ENCODE results near the gene GLG1. TPM values are rescaled to one million over a fixed set of nuclear protein-coding genes. Genes with fewer than 3 reads are reported as not detected.

The GLG1 gene
- polyA plus RNA-seq, 1 donor from 2014 or later = 36.6 TPM

DNA sequence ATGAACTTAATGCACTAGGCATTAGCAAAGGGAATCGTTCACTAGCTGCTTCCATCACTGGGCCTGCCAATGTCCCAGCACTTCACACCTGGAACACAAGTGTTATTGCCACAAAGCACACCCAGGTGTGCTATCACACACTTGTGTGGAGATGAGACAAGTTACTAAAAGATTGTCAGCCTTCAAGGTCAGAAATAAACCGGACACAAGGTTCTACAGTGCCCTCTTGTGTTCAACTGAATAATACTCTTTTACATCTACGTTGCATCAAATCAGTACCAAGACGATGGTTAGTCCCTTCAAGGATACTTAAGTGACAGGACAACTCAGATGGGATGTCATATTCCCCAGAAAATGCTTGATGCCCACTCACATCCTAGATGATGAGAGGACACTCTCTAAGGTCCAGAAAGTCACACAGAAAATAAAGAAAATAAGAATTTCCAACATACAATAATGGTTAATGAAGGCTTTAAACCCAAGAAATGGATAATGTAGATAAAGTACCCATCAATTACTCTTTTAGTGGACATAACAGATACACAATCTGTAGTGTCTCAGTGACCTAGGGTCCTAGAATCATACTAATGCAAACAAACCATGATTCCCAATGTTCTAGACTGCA lies 16.4 kb upstream of the GLG1 start:
- Histone ChIP-seq H3F3A (ENCODE audit: insufficient read depth, low read length, poor library complexity, severe bottlenecking) (no peaks in the 10 kb centered on the region), H3K4me3 (ENCODE audit: low read length) (no peak overlapping the region), H3K9me2 (ENCODE audit: insufficient read depth, low read length) (no peaks in the 10 kb centered on the region), H4K20me1 (ENCODE audit: insufficient read depth) (no peaks in the 10 kb centered on the region), H3K27ac (ENCODE audit: low read length) (no peak overlapping the region), H3K27me3 (ENCODE audit: insufficient read depth, low read depth, low read length) (no peaks in the 10 kb centered on the region), H2AFZ (ENCODE audit: low read depth, low read length) (no peak overlapping the region), H3K4me2 (ENCODE audit: low read length) (no peak overlapping the region), H3K9ac (ENCODE audit: low read length) (no peak overlapping the region), H3K79me2 (replicated peaks; ENCODE audit: insufficient read depth, low read length) (no peaks in the 10 kb centered on the region), H3K36me3 (ENCODE audit: insufficient read depth, low read length) (no peaks in the 10 kb centered on the region), H3K9me3 (ENCODE audit: low read length) (no peaks in the 10 kb centered on the region)
- TF ChIP-seq CTCF (IDR thresholded peaks at IDR 0.05; ENCODE audit: poor library complexity, severe bottlenecking) = peak; percentile 84
- peak; percentile 82 for TF ChIP-seq SMC3 (conservative IDR thresholded peaks at IDR 0.05; ENCODE audit: poor library complexity)
- TF ChIP-seq REST (IDR thresholded peaks at IDR 0.05; ENCODE audit: borderline replicate concordance) = no peak
- peak; percentile 80 for TF ChIP-seq RAD21 (conservative IDR thresholded peaks at IDR 0.05)

GRCh38 chr16:74622005-74622404 lies 15.1 kb upstream of the GLG1 start:
- no peak overlapping the region for H3K27ac ChIP-seq (ENCODE audit: low read length)
- no peaks in the 10 kb centered on the region for H4K20me1 ChIP-seq (ENCODE audit: insufficient read depth)
- H3K27me3 ChIP-seq (ENCODE audit: insufficient read depth, low read depth, low read length) = no peaks in the 10 kb centered on the region
- no peak overlapping the region for H3K9ac ChIP-seq (ENCODE audit: low read length)
- H3K9me2 ChIP-seq (ENCODE audit: insufficient read depth, low read length) = no peaks in the 10 kb centered on the region
- no peak overlapping the region for H3K4me2 ChIP-seq (ENCODE audit: low read length)
- H3K79me2 ChIP-seq (replicated peaks; ENCODE audit: insufficient read depth, low read length) = no peaks in the 10 kb centered on the region
- H2AFZ ChIP-seq (ENCODE audit: low read depth, low read length) = no peak overlapping the region
- no peak overlapping the region for H3K4me3 ChIP-seq (ENCODE audit: low read length)
- TF ChIP-seq REST (IDR thresholded peaks at IDR 0.05; ENCODE audit: borderline replicate concordance) = no peak
- TF ChIP-seq EZH2 (IDR thresholded peaks at IDR 0.05; ENCODE audit: borderline replicate concordance, insufficient read depth, low read length, poor library complexity, severe bottlenecking) = no peak
- TF ChIP-seq POLR2AphosphoS5 (IDR thresholded peaks at IDR 0.05) = no peak
- no peak for TF ChIP-seq TAF1 (IDR thresholded peaks at IDR 0.05; ENCODE audit: low read depth)
- no peak for TF ChIP-seq SMC3 (conservative IDR thresholded peaks at IDR 0.05; ENCODE audit: poor library complexity)
- TF ChIP-seq RAD21 (conservative IDR thresholded peaks at IDR 0.05) = no peak
- no peak for TF ChIP-seq CTCF (IDR thresholded peaks at IDR 0.05; ENCODE audit: poor library complexity, severe bottlenecking)
- no peak for TF ChIP-seq EP300 (conservative IDR thresholded peaks at IDR 0.05; ENCODE audit: poor library complexity, severe bottlenecking)
- TF ChIP-seq MXI1 (conservative IDR thresholded peaks at IDR 0.05; ENCODE audit: poor library complexity, severe bottlenecking) = no peak
- H3K9me3 ChIP-seq (ENCODE audit: low read length) = no peaks in the 10 kb centered on the region
- no peaks in the 10 kb centered on the region for H3K36me3 ChIP-seq (ENCODE audit: insufficient read depth, low read length)
- H3F3A ChIP-seq (ENCODE audit: insufficient read depth, low read length, poor library complexity, severe bottlenecking) = no peaks in the 10 kb centered on the region

All from neural cell (in vitro differentiated cells).